GM12878 (cell line): Measurements from ENCODE around the gene ADAT3.

Source experiments
- ASH2L ChIP-seq: fragments of 300-600, 200-600 bp; sonication (generic); IDR thresholded peaks from 2 replicates; pipeline ENCODE4 v1.6.1; 2017; ENCODE audit warnings: low read depth, mild to moderate bottlenecking, borderline replicate concordance
- CTCF ChIP-seq, 3 experiments: IDR thresholded peaks in 2 of 3; conservative IDR thresholded peaks in 1 of 3; 2 replicates each; pipeline ENCODE4 v1.5.1; 2011; ENCODE audit warnings: low read depth in 3 of 3, low read length in 3 of 3, mild to moderate bottlenecking in 3 of 3, control low read depth in 2 of 3, moderate library complexity in 2 of 3, inconsistent platforms in 1 of 3, mixed read lengths in 1 of 3; ENCODE audit not compliant: control insufficient read depth in 2 of 3, insufficient read depth in 1 of 3; ENCODE audit errors: extremely low read depth in 1 of 3
- TAF1 ChIP-seq: IDR thresholded peaks from 2 replicates; pipeline ENCODE4 v1.6.1; 2011; ENCODE audit warnings: mild to moderate bottlenecking, low read depth, low read length, borderline replicate concordance
- ZNF217 ChIP-seq: fragments of 450-650 bp; IDR thresholded peaks from 2 replicates; pipeline ENCODE4 v1.6.1; 2017; ENCODE audit warnings: antibody characterized with exemption, mild to moderate bottlenecking
- ZNF24 ChIP-seq: fragments of 450-650 bp; IDR thresholded peaks from 2 replicates; pipeline ENCODE4 v1.6.1; 2017; ENCODE audit warnings: antibody characterized with exemption, mild to moderate bottlenecking
- ZNF274 ChIP-seq: IDR thresholded peaks from one replicate; pipeline ENCODE4 v1.8.0; 2011; ENCODE audit not compliant: insufficient read length, insufficient read depth
- ZSCAN29 ChIP-seq: fragments of 450-650 bp; IDR thresholded peaks from 2 replicates; pipeline ENCODE4 v1.6.1; 2017; ENCODE audit warnings: mild to moderate bottlenecking, moderate library complexity
- TF ChIP-seq, protein P1 (sequence below): IDR thresholded peaks from 2 replicates; pipeline ENCODE4 v1.6.1; 2012; ENCODE audit warnings: low read depth, low read length, improper control_type of control experiment
- TF ChIP-seq, protein P2 (sequence below): IDR thresholded peaks from 2 replicates; pipeline ENCODE4 v1.6.1; 2011; ENCODE audit warnings: low read depth, low read length, improper control_type of control experiment, borderline replicate concordance

GRCh38 chr19:1950640-1951039 is 45.4 kb downstream of the ADAT3 start:
- TF ChIP-seq CTCF (IDR thresholded peaks at IDR 0.05 in 2 of 3, conservative IDR thresholded peaks at IDR 0.05 in 1 of 3; ENCODE audit: control insufficient read depth in 2 of 3, extremely low read depth in 1 of 3, insufficient read depth in 1 of 3, low read depth in 3 of 3, low read length in 3 of 3) (no peak), ZNF217 (no peak), ASH2L (no peak), TAF1 (no peak), ZNF24 (no peak), ZNF274 (no peak), ZSCAN29 (no peak)
- TF ChIP-seq, protein P1, sequence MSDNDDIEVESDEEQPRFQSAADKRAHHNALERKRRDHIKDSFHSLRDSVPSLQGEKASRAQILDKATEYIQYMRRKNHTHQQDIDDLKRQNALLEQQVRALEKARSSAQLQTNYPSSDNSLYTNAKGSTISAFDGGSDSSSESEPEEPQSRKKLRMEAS = no peak
- TF ChIP-seq, protein P2, sequence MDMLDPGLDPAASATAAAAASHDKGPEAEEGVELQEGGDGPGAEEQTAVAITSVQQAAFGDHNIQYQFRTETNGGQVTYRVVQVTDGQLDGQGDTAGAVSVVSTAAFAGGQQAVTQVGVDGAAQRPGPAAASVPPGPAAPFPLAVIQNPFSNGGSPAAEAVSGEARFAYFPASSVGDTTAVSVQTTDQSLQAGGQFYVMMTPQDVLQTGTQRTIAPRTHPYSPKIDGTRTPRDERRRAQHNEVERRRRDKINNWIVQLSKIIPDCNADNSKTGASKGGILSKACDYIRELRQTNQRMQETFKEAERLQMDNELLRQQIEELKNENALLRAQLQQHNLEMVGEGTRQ = no peak
